ENCODE data around the gene PDE6B. TPM values are rescaled to one million over a fixed set of nuclear protein-coding genes. Genes with fewer than 3 reads are reported as not detected.

Gene PDE6B
- total and polyA plus RNA-seq, 8 donors, result 7.6 to 21.1 (median 16.4) TPM

- H3K27me3 ChIP-seq, result peaks cover 0 to 54% of the 10 kb centered on the region in 2 donors
- intact Hi-C loops (cut with DNase I), result no loop called here
- no peaks in the 10 kb centered on the region for H3K4me1 ChIP-seq
- no peak overlapping the region for H3K4me3 ChIP-seq
- peak in 1 of 4 donors; percentile 59 for DNase-seq
- TF ChIP-seq CTCF (IDR thresholded peaks at IDR 0.05), result no peak
- no peak for ATAC-seq
- H3K9me3 ChIP-seq, result no peaks in the 10 kb centered on the region
- H3K36me3 ChIP-seq, result no peaks in the 10 kb centered on the region
- H3K27ac ChIP-seq, result no peak overlapping the region
Observed at GRCh38 chr4:625631-626161, 323 bp downstream of the PDE6B start.

GRCh38 chr4:626201-627091 lies 1.1 kb downstream of the PDE6B start:
- intact Hi-C loops (cut with DNase I), result no loop called here
- ATAC-seq, result no peak
- Histone ChIP-seq H3K36me3 (no peaks in the 10 kb centered on the region), H3K9me3 (no peaks in the 10 kb centered on the region), H3K4me1 (no peaks in the 10 kb centered on the region), H3K4me3 (no peak overlapping the region), H3K27ac (no peak overlapping the region), H3K27me3 (peaks cover 0 to 54% of the 10 kb centered on the region in 2 donors)
- peak in 1 of 4 donors; percentile 59 for DNase-seq
- no peak for TF ChIP-seq CTCF (IDR thresholded peaks at IDR 0.05)

- no peak for TF ChIP-seq CTCF (IDR thresholded peaks at IDR 0.05)
- Histone ChIP-seq H3K36me3 (no peaks in the 10 kb centered on the region), H3K27me3 (peaks cover 0 to 54% of the 10 kb centered on the region in 2 donors), H3K9me3 (peaks cover 0 to 3% of the 10 kb centered on the region in 2 donors), H3K4me3 (no peak overlapping the region), H3K27ac (no peak overlapping the region), H3K4me1 (no peaks in the 10 kb centered on the region)
- no peak for ATAC-seq
- intact Hi-C loops (cut with DNase I), result no loop called here
- DNase-seq, result peak in 1 of 4 donors; percentile 65
Observed at GRCh38 chr4:627347-628125, 2.2 kb downstream of the PDE6B start.

GRCh38 chr4:628311-628741 lies 3.0 kb downstream of the PDE6B start:
- ATAC-seq, result peak; percentile 19

More at GRCh38 chr4:628311-628741, 3.0 kb downstream of the PDE6B start:
- intact Hi-C loops (cut with DNase I), result no loop called here
- no peaks in the 10 kb centered on the region for H3K4me1 ChIP-seq
- H3K9me3 ChIP-seq, result peaks cover 0 to 3% of the 10 kb centered on the region in 2 donors
- DNase-seq, result peak in 1 of 4 donors; percentile 71
- H3K4me3 ChIP-seq, result no peak overlapping the region
- no peaks in the 10 kb centered on the region for H3K36me3 ChIP-seq
- TF ChIP-seq CTCF (IDR thresholded peaks at IDR 0.05), result no peak
- no peak overlapping the region for H3K27ac ChIP-seq
- H3K27me3 ChIP-seq, result peaks cover 0 to 52% of the 10 kb centered on the region in 2 donors

All from left lung (tissue), 10 donors.